Fibroblast of gingiva (primary cell): ENCODE measurements around the gene SNAP25.

Experiments used
- DNase-seq: peaks from one replicate; pipeline ENCODE4 v3.0.0-alpha.2; 2011; ENCODE audit warnings: low read depth

Gene SNAP25

DNA sequence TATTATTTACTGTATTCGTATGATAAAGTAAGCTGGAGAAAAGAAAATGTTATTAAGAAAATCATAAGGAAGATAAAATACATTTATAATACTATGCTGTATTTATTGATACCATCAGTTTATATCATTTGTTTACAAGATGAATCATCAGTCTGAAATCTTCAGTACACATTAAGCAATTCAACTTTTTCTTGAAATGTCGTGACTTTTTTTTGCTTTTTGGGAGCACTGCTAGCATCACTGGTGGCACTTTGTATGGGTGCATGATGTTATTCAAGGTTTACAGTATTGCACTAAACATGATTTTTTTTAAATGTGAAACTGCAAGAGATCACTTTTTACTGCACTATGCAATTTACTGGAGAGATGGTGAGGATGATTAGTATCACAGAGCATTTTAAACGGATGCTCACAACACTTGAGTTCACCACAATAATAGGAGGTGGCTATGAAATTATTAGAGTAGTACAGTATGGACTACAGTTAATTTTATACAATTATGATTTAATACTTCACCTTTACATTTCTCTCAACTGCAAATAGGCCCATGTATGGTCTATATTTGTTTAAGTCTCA, 85.9 kb downstream of the SNAP25 start:
- peak; percentile 15 for DNase-seq

- DNase-seq, result no peak
These were observed 88.1 kb downstream of the SNAP25 start for GRCh38 chr20:10306440-10307358.

- no peak for DNase-seq
These were observed 88.7 kb downstream of the SNAP25 start for GRCh38 chr20:10307359-10307735.

- DNase-seq, result no peak
These were observed 90.0 kb downstream of the SNAP25 start for GRCh38 chr20:10308652-10309051.

- DNase-seq, result peak; percentile 87
These were observed 90.7 kb downstream of the SNAP25 start for GRCh38 chr20:10309326-10309725.

GRCh38 chr20:10312111-10312510, 93.5 kb downstream of the SNAP25 start:
- DNase-seq, result peak; percentile 79

DNA sequence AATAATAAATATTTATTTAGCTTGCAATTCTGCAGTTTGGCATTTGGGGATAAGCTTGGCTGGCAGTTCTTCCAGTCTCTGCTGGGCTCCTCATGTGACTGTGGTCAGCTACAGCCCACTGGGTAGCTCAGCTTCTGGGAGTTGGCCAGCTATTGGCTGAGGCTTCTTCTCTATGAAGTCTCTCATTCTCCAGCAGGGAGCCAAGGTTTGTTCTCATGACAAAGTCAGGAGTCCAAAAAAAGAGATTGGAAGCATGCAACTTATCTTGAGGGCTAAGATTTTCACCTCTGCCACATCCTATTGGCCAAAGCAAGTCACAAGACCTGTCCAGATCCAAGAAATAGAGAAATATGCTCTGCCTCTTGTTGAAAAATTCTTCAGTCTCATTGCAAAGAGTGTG, 94.6 kb downstream of the SNAP25 start:
- DNase-seq, result peak; percentile 58

DNA sequence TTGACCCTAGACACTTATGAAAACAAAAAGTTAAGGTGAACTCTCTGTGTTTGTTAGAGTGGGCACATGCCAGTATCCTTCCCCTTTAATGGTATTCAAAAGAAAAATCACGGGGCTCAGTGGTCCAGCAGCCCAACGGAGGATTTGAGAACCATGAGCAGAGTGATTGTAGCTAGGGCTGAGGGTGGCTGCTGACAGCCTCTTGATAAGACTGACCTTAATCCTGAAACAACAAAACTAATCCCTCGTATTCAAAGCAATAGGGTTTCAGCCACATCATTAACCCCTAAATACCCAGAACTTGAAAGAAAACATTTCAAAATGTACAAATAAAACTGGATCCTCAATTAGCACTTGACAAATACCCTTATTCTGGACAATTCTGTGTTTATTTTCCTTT, 95.1 kb downstream of the SNAP25 start:
- no peak for DNase-seq

DNA sequence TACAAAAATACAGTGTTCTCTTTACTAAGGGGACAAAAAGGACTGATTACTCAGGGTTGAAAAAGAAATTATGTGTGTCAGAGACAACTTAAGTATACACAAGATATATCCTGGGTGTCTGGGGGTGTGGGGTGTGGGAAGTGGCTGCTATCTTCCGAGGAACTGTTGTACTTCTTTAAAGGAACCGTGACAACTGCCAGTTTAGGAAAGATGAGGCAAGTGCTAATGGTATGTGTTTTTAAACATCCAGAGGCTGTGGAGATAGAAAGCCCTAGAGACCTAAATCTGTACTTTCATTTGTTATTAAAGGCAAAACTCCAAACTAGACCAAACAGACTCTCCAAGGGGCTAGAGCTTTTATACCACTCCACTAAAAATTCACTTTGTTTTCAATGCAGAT, 95.6 kb downstream of the SNAP25 start:
- DNase-seq, result peak; percentile 73

DNA sequence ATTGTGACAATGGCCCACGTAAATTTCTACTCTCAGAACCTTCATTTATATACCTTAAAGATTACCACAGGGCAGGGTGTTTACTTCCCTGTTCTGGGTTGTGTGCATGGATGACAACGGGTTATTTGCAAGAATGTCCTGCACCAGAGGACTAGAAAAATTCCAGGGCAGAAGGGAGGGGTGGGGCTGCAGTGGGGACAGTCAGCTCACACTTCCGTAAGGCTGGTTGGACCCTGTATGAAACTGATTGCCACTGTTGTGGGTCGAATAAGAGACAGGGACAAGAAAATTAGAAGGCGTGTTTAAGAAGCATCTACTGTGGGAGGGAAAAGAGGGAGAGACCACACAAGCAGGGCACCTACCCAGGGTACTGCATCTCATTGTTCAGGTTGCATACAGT, 96.5 kb downstream of the SNAP25 start:
- no peak for DNase-seq

DNA sequence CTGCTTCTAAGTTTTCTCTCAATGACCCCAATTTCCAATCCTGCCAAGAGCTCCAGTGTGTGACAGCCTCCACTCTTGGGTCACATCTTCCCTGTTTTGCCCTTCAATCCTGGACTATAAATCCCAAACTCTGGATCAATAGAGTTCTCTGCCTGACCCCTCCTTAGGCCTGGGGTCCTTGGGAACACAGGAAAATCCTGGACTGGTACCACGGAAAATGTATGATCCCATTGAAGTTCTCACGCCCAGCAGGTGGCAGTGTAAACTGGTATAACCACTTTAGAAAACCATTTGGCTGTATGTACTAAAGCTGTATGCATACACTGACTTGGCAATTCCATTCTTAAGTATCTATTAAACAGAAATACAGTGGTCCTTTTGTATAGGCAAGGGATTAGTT, 98.0 kb downstream of the SNAP25 start:
- DNase-seq, result no peak

DNA sequence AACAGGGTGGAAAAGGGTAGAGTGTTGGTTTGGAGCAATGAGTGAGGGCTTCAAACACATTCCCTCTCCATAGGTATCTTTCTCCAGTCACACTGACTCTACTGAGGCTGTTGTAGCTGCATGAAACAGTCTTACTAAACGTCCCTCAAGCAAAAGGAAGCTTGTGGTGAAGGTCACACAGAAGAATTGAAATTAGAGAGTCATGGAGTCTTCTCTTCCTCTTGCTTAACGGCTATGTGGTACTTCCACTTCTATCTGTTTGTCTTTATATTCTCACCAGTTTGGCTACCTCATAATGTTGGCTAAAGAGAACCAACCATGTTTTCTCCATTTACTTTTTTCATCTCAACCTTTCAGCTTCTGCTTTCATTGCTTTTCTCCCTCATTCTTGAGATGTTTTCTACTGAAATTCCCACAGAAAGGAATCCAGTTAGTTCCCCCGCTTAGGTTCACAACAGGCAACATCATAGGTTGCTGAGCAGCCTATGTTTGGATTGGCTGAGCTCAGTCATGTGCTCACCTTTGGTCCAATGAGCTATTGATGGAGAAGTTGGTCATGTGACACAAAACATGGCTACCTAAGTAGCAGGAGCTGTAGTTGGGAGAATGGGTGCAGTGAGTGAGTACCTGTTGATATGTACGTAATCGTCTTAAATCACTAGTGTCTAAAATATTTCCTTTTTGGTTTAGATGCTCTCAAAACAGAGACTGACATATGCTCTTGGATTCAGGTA, 99.8 kb downstream of the SNAP25 start:
- DNase-seq, result no peak

GRCh38 chr20:10319855-10320254, 101.2 kb downstream of the SNAP25 start:
- no peak for DNase-seq

DNA sequence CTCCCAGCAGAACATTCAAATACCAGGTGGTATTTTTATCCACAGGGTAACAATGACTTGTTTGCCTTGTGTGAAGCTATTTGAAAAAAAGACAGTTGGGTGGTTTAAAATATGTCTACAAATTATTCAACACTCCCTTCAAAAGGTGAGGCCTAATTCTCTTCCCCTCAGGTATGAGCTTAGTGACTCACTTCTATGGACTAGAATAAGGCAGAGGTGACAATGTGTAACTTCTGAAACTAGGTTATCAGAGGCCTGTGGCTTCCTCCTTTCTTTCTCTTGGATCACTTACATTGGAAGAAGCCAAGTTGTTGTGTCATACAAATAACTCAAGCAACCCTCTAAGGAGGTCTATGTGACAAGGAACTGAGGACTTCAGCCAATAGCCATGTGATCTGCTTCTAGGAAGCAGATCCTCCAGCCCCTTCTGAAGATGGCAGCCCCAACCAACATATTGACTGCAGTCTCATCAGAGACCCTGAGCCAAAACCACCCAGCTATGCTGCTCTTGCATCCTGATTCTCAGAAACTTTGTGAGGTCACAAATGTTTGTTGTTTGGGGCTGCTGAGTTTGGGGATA, 102.6 kb downstream of the SNAP25 start:
- DNase-seq, result peak; percentile 21

GRCh38 chr20:10322073-10323012, 103.7 kb downstream of the SNAP25 start:
- no peak for DNase-seq

DNA sequence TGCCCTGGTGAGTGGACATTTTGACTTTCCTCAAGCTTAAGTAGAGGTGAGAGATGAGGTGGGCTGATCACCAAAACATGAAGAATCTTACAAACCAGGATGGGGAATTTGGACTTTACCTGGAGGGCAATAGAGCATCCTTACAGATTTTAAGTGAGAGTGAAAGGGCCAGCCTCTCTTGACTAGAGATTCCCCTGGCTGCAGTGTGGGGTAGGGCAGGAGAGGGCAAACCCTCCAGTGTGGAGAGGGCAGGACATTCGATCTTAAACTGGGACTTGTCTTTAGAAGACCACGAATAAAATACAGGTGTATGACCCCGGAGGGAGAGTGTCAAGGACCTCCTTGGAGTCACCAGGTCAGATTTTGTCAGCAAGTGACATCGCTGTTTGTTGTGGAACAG, 105.1 kb downstream of the SNAP25 start:
- no peak for DNase-seq

GRCh38 chr20:10324198-10324847, 105.7 kb downstream of the SNAP25 start:
- no peak for DNase-seq

- DNase-seq, result peak; percentile 33
These were observed 110.2 kb downstream of the SNAP25 start for GRCh38 chr20:10328897-10329255.

DNA sequence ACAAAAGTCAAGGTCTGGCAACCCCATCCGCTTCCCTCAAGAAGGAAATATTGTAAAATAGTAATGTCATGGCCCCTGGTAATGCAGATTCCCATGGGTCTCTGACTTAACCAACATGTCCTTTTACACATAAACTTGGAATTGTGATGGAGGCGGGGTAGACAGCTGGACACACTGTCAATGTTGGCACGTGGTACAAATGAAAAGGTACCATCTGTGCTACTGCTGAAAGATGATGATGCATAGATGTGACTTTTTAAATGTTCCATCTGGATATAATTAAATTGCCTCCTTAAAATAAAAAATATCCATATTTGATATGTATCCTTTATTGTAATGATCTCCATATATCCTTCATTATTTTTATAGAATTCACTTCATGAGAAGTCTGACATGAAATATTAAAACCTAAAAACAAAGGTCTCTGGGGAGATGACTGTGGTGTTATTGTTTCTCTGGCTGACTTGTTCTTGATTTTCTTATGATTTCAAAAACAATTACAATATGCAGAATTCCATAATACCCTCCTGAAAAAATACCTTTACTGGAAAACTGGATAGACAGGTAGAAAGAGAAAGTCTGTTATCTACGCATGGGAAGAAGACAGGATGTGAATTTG, 110.9 kb downstream of the SNAP25 start:
- DNase-seq, result peak; percentile 90

- DNase-seq, result no peak
These were observed 111.4 kb downstream of the SNAP25 start for GRCh38 chr20:10330071-10330470.
